GM21723 (cell line): ENCODE data around the gene MSI2.

Source experiments
- ATAC-seq: cut with Tn5 transposase; IDR thresholded peaks from one replicate; pipeline ENCODE4 v1.9.1; 2021; ENCODE audit warnings: mild to moderate bottlenecking, moderate library complexity; ENCODE audit not compliant: unreplicated experiment

MSI2 gene

DNA sequence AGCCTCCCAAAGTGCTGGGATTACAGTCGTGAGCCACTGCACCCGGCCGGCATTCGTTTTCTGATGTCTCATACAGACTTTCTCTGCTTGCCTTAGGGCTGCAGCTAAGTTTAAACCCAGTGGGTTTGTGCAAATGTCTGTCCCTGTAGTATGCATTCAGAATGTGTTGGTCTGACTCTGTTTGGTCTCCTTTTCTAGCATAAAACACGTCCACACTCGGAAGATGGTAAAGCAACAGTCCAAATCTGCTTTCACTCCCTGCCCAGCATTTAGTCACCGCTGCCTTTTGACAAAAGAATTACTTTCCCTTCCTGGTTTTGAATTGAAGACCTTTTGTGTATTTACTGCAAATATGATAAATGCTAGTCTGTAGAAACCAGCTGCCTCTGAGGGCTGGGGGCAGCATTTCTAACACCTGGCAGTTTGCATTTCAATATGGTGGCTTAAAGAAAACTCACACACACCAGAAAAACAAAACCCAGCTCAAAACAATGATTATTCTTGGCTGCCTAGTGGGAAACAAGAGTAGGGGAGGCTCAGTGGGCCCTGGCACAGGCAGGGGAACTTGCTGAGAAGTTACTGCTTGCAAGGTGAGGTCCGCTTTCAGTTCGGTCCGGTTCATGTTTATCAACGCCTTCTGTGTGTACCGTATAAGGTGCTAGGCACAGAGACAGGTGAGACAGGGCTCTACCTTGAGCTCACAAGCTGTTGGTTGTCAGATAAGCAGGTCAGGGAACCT, 56.9 kb downstream of the MSI2 start:
- ATAC-seq: no peak

DNA sequence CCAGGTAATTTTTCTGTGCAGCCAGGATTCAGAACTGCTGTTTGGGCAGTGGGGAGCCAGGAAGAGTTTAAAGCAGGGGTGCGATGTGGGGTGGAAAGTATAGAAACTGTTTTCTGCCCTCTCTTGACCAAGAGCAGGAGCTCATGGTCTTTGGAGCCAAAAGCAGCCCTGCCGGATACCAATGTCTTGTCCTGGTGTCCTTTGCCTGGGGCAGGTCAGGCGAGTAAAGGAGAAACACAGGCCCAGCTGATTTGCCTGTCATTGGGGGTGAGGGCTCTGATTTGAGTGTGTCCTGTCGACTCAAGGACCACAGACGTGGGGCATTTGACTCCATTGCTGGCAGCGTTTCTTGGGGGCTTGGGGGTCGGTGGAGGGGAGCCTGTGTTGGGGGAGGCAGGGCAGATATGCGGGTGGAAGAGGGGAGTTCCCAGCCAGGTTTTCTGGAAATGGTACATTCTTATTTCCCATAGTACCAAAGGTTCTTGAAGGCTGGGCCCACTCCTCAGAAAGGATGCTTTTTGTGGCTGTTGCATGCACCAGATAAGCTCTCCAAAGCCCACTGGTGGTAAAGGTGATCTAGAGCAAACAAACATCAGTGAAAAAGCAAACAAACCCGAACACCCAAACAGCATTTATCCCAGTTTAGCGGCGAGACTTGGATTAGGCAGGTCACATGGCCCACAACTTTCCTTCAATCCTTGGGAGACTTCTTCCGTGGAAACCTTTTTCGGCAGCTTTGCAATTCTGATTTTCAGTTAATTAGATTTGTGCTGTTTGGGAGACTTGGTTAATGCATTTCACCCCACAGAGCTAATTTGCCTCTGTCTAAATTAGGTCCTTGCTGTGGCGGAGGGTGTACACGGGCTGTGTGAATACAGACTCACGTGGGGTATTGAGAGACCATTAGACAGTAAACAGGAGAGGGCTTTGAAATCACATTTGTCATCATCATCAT, 59.0 kb downstream of the MSI2 start:
- no peak for ATAC-seq

GRCh38 chr17:57316361-57316760, 60.0 kb downstream of the MSI2 start:
- no peak for ATAC-seq

DNA sequence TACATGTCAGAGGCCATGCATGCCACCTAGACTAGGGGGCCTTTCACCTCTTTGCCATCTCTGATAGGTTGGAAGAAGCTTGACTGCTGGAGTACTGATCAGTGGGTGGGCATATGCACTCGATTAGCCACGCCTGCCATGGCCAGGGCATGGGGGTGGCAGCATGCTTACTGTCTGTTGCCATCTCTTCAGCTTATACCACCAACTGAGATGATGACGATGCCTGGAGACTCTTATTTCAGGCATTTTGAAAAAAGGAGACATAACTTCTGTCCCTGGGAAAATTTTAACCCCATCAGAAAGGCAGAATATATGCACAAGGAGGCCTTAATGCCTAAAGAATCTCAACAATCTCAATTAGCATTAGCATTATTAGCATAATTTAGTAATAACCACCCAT, 60.8 kb downstream of the MSI2 start:
- no peak for ATAC-seq

- ATAC-seq: no peak
Observed at GRCh38 chr17:57318913-57319312, 62.6 kb downstream of the MSI2 start.

GRCh38 chr17:57319806-57320205, 63.5 kb downstream of the MSI2 start:
- ATAC-seq: no peak

- no peak for ATAC-seq
Observed at GRCh38 chr17:57323391-57323790, 67.1 kb downstream of the MSI2 start.

GRCh38 chr17:57324060-57324459, 67.7 kb downstream of the MSI2 start:
- no peak for ATAC-seq

DNA sequence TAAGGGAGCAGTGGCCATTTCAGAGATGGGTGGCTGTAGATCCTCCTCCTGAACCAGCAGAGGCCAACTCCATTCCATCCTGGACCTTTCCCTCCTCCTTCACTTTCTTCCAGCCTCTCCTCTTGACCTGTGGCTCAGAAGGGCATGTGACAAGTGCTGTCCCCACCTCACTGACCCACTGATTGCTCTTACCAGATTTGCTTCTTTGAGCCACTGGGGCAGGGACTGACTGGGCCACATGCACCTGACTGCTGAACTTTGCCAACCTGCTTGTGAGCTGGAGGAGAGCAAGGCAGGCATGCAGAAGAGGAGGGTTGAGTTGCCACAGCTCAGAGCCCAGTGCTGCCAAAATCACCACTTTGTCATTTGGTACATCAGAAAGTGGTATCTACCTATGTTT, 68.3 kb downstream of the MSI2 start:
- ATAC-seq: no peak

- ATAC-seq: no peak
Observed at GRCh38 chr17:57326336-57326735, 70.0 kb downstream of the MSI2 start.

- ATAC-seq: no peak
Observed at GRCh38 chr17:57326764-57327163, 70.4 kb downstream of the MSI2 start.

DNA sequence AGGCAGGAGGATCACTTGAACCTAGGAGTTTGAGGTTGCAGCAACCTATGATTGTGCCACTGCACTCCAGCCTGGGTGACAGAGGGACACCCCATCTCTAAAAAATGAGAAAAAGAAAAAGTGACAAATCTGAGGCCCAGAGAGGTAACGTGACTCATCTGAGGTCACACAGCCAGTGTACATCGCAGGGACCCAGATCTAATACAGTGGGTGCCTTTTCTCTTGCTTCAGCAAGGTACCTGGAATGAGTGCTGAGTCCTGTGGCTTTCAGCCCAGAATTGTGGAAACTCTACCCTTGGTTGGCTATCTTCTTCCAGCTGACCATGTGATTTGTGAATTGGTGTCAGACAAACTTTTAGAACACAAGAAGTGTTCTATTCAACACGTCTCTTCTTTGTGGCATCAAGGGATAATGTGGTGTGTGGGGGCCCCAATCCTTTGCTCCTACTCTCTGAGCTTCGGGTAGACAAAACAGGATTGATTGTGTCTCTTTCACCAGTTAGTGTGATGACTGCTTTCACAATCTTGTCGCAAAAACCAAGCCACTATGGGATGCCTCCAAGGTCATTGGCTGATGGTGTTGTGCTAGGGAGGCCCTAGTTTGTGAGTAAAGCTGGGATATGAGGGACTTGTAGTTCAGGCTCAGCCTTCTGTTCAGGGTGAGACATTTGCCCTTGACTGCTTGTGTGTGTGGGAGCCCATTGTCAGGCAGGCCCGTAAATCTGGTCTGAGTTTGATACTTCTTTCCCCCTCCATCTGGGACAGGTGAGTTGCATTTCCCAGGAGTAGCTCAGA, 71.0 kb downstream of the MSI2 start:
- no peak for ATAC-seq

GRCh38 chr17:57328109-57328882, 72.0 kb downstream of the MSI2 start:
- ATAC-seq: no peak

GRCh38 chr17:57329380-57330214, 73.3 kb downstream of the MSI2 start:
- ATAC-seq: no peak

GRCh38 chr17:57330587-57330986, 74.3 kb downstream of the MSI2 start:
- ATAC-seq: no peak

GRCh38 chr17:57331423-57331822, 75.1 kb downstream of the MSI2 start:
- no peak for ATAC-seq

- ATAC-seq: no peak
Observed at GRCh38 chr17:57332501-57332900, 76.2 kb downstream of the MSI2 start.

DNA sequence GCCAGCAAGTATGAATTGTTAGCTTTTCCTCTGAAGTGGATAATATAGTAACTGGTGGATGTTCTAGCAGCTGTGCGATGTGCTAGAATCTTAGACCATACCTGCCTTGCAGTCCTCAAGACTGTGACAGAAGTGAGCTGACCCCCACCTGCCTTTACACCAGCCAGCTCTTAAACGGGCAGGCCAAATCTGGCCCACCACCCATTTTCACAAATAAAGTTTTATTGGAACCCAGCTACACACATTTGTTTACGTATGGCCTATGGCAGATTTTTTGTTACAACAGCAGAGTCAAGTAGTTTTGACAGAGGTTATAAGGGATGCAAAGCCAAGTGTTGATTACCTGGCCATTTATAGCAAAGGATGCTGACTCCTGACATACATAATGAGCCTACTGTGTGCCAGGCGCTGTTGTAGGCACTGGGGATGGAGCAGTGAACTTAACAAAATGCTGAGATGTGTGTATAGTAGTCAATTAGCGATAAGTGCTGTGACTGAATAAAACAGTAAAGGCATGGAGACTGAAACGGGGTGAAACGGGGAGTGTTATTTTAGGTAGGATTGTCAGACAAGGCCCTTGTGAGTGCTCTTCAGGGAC, 79.0 kb downstream of the MSI2 start:
- no peak for ATAC-seq

DNA sequence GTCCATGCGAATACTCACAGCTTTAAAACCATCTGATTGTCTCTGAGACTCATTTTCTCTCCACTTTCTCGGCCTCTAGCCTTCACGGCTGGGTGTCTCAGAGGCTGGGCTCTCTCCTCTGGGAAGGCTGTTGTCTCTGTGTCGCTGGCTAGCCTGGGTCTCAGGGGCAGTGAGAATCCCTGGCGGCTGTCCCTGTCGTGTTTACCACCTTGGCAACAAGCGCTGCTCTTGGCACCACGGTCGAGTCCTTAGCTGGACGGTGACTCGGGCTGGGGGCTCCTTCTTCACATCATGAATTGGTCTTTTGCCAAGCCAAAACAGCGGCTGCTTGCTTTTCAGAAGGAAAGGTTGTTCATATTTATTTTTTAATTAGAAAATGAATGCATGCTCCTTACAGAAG, 81.1 kb downstream of the MSI2 start:
- ATAC-seq: no peak
